NCI-H524 (cell line): ENCODE results near the gene DTNB.
"Not testable (repeated sequence)": the region's sequence is repeated elsewhere in the genome, so short reads cannot be mapped to it uniquely, and the experiment has no call there.

ENCODE experiments used
- DNase-seq, 2 experiments: peaks; one replicate each; lab custom pipeline; 2025; lab: John Stamatoyannopoulos, UW

The DTNB gene

GRCh38 chr2:25418944-25419677 is 254.3 kb downstream of the DTNB start:
- DNase-seq, result peak; percentile 80 to 90

GRCh38 chr2:25417715-25418369 is 255.5 kb downstream of the DTNB start:
- peak; percentile 82 to 90 for DNase-seq

GRCh38 chr2:25416674-25417073 is 256.7 kb downstream of the DTNB start:
- DNase-seq, result no peak

GRCh38 chr2:25414781-25415180 is 258.6 kb downstream of the DTNB start:
- no peak for DNase-seq

GRCh38 chr2:25413409-25413808 is 260.0 kb downstream of the DTNB start:
- not testable (repeated sequence) for DNase-seq

GRCh38 chr2:25411753-25412152 is 261.6 kb downstream of the DTNB start:
- DNase-seq, result no peak

GRCh38 chr2:25411281-25411680 is 262.1 kb downstream of the DTNB start:
- no peak for DNase-seq

GRCh38 chr2:25410370-25410769 is 263.0 kb downstream of the DTNB start:
- DNase-seq, result no peak

- DNase-seq, result no peak
Measured at GRCh38 chr2:25409468-25409867, 263.9 kb downstream of the DTNB start.

- DNase-seq, result no peak
Measured at GRCh38 chr2:25409044-25409443, 264.3 kb downstream of the DTNB start.

GRCh38 chr2:25405611-25406295 is 267.6 kb downstream of the DTNB start:
- no peak for DNase-seq

- DNase-seq, result not testable (repeated sequence)
Measured at GRCh38 chr2:25403120-25403760, 270.1 kb downstream of the DTNB start.

- no peak for DNase-seq
Measured at GRCh38 chr2:25402477-25402876, 270.9 kb downstream of the DTNB start.

GRCh38 chr2:25401307-25402026 is 271.9 kb downstream of the DTNB start:
- DNase-seq, result peak; percentile 90 to 95

GRCh38 chr2:25400576-25401216 is 272.7 kb downstream of the DTNB start:
- DNase-seq, result peak in 1 of 2 experiments; percentile 58

- peak in 1 of 2 experiments; percentile 58 for DNase-seq
Measured at GRCh38 chr2:25400169-25400568, 273.2 kb downstream of the DTNB start.

- no peak for DNase-seq
Measured at GRCh38 chr2:25398534-25398933, 274.8 kb downstream of the DTNB start.

GRCh38 chr2:25397777-25398176 is 275.6 kb downstream of the DTNB start:
- DNase-seq, result peak; percentile 91 to 96

GRCh38 chr2:25389161-25389560 is 284.2 kb downstream of the DTNB start:
- no peak for DNase-seq

GRCh38 chr2:25388491-25388890 is 284.9 kb downstream of the DTNB start:
- no peak for DNase-seq

GRCh38 chr2:25387876-25388449 is 285.4 kb downstream of the DTNB start:
- no peak for DNase-seq
